ENCODE results near the gene NAA80. TPM values are rescaled to one million over a fixed set of nuclear protein-coding genes. Genes with fewer than 3 reads are reported as not detected.

The NAA80 gene
- total and polyA plus RNA-seq, 2 of the 13 experiments (the other 11 are each of a cell fraction or from before 2014, with no cell fraction given) = 3.4 to 8.7 TPM

DNA sequence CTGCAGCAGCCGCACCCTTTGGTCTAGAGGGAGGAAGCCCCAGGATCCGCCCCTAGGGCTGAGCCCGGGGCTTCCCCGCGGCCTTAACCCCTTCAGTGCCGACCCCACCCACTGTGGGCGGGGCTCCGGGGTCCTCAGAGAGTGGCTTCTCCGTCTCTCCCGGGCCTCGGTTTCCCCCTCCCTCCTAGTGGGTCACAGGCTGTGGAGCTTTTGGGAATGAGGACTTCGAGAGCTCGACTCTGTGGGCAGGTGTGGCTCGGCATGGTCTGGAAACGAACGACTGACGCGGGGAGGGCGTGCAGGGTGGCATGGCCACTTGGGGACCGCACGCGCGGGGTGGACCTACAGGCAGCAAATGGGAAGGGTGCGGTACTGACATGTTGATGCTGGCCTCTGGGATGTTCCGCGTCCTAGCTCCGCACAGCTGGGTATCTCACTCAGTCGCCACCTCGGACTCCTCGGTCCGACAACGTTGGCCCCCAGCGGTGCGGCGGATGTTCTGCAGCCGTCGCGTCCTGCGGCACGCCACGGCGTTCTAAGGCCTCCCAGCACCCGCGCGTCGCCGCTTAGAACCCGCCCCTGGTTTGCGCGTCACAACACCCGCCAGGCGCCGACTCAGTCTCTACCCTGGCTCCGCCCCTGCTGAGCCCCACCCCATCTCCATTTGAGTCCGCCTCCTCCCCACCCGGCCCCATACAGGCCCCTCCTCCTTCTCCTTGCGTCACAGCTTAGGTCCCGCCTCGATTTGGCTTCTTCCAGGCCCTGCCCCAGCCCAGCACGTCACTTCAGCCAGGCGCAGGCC, at the start of gene NAA80, which contains the start of gene HYAL3 (continued):
- TF ChIP-seq, protein P1, sequence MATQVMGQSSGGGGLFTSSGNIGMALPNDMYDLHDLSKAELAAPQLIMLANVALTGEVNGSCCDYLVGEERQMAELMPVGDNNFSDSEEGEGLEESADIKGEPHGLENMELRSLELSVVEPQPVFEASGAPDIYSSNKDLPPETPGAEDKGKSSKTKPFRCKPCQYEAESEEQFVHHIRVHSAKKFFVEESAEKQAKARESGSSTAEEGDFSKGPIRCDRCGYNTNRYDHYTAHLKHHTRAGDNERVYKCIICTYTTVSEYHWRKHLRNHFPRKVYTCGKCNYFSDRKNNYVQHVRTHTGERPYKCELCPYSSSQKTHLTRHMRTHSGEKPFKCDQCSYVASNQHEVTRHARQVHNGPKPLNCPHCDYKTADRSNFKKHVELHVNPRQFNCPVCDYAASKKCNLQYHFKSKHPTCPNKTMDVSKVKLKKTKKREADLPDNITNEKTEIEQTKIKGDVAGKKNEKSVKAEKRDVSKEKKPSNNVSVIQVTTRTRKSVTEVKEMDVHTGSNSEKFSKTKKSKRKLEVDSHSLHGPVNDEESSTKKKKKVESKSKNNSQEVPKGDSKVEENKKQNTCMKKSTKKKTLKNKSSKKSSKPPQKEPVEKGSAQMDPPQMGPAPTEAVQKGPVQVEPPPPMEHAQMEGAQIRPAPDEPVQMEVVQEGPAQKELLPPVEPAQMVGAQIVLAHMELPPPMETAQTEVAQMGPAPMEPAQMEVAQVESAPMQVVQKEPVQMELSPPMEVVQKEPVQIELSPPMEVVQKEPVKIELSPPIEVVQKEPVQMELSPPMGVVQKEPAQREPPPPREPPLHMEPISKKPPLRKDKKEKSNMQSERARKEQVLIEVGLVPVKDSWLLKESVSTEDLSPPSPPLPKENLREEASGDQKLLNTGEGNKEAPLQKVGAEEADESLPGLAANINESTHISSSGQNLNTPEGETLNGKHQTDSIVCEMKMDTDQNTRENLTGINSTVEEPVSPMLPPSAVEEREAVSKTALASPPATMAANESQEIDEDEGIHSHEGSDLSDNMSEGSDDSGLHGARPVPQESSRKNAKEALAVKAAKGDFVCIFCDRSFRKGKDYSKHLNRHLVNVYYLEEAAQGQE (IDR thresholded peaks at IDR 0.05; ENCODE audit: borderline replicate concordance in 1 of 2, low read depth in 1 of 2, low read length in 2 of 2) = 0 out of 4 replicates have a peak, but pooled peaks of 1 of the 2 experiments have one; percentile 28
- TF ChIP-seq, protein P2, sequence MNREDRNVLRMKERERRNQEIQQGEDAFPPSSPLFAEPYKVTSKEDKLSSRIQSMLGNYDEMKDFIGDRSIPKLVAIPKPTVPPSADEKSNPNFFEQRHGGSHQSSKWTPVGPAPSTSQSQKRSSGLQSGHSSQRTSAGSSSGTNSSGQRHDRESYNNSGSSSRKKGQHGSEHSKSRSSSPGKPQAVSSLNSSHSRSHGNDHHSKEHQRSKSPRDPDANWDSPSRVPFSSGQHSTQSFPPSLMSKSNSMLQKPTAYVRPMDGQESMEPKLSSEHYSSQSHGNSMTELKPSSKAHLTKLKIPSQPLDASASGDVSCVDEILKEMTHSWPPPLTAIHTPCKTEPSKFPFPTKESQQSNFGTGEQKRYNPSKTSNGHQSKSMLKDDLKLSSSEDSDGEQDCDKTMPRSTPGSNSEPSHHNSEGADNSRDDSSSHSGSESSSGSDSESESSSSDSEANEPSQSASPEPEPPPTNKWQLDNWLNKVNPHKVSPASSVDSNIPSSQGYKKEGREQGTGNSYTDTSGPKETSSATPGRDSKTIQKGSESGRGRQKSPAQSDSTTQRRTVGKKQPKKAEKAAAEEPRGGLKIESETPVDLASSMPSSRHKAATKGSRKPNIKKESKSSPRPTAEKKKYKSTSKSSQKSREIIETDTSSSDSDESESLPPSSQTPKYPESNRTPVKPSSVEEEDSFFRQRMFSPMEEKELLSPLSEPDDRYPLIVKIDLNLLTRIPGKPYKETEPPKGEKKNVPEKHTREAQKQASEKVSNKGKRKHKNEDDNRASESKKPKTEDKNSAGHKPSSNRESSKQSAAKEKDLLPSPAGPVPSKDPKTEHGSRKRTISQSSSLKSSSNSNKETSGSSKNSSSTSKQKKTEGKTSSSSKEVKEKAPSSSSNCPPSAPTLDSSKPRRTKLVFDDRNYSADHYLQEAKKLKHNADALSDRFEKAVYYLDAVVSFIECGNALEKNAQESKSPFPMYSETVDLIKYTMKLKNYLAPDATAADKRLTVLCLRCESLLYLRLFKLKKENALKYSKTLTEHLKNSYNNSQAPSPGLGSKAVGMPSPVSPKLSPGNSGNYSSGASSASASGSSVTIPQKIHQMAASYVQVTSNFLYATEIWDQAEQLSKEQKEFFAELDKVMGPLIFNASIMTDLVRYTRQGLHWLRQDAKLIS (CRISPR knock-in tag; IDR thresholded peaks at IDR 0.05) = no peak; the same call in 1 of the 2 replicates
- TF ChIP-seq, protein P3, sequence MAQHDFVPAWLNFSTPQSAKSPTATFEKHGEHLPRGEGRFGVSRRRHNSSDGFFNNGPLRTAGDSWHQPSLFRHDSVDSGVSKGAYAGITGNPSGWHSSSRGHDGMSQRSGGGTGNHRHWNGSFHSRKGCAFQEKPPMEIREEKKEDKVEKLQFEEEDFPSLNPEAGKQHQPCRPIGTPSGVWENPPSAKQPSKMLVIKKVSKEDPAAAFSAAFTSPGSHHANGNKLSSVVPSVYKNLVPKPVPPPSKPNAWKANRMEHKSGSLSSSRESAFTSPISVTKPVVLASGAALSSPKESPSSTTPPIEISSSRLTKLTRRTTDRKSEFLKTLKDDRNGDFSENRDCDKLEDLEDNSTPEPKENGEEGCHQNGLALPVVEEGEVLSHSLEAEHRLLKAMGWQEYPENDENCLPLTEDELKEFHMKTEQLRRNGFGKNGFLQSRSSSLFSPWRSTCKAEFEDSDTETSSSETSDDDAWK (CRISPR knock-in tag; IDR thresholded peaks at IDR 0.05) = no peak
- TF ChIP-seq TOE1 (CRISPR knock-in tag; IDR thresholded peaks at IDR 0.05) (no peak; the same call in 1 of the 2 replicates), HNRNPH1 (optimal IDR thresholded peaks at IDR 0.05; ENCODE audit: low read depth, low read length) (peak; percentile 95), KLF12 (CRISPR knock-in tag; IDR thresholded peaks at IDR 0.05; ENCODE audit: borderline replicate concordance) (no peak; the same call in none of the 2 replicates), NCOA5 (CRISPR knock-in tag; IDR thresholded peaks at IDR 0.05) (no peak), ZNF253 (CRISPR knock-in tag; IDR thresholded peaks at IDR 0.05; ENCODE audit: borderline replicate concordance) (peak; percentile 63; the same call in 1 of the 2 replicates), ZFP36L1 (CRISPR knock-in tag; IDR thresholded peaks at IDR 0.05) (peak; percentile 68; the same call in 1 of the 2 replicates), TARDBP (CRISPR knock-in tag; IDR thresholded peaks at IDR 0.05) (peak; percentile 60), THAP11 (CRISPR knock-in tag; IDR thresholded peaks at IDR 0.05) (peak; percentile 79), SOX13 (IDR thresholded peaks at IDR 0.05) (no peak), SOX13 (CRISPR knock-in tag; conservative IDR thresholded peaks at IDR 0.05 in 1 of 2, IDR thresholded peaks at IDR 0.05 in 1 of 2) (no peak)
- TF ChIP-seq, protein P4, sequence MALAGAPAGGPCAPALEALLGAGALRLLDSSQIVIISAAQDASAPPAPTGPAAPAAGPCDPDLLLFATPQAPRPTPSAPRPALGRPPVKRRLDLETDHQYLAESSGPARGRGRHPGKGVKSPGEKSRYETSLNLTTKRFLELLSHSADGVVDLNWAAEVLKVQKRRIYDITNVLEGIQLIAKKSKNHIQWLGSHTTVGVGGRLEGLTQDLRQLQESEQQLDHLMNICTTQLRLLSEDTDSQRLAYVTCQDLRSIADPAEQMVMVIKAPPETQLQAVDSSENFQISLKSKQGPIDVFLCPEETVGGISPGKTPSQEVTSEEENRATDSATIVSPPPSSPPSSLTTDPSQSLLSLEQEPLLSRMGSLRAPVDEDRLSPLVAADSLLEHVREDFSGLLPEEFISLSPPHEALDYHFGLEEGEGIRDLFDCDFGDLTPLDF (CRISPR knock-in tag; IDR thresholded peaks at IDR 0.05) = no peak
- TF ChIP-seq, protein P5, sequence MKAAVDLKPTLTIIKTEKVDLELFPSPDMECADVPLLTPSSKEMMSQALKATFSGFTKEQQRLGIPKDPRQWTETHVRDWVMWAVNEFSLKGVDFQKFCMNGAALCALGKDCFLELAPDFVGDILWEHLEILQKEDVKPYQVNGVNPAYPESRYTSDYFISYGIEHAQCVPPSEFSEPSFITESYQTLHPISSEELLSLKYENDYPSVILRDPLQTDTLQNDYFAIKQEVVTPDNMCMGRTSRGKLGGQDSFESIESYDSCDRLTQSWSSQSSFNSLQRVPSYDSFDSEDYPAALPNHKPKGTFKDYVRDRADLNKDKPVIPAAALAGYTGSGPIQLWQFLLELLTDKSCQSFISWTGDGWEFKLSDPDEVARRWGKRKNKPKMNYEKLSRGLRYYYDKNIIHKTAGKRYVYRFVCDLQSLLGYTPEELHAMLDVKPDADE (CRISPR knock-in tag; IDR thresholded peaks at IDR 0.05) = no peak
